H9 (cell line): ENCODE measurements around the gene SYMPK. TPM values are rescaled to one million over a fixed set of nuclear protein-coding genes. Genes with fewer than 3 reads are reported as not detected.

Source experiments
- DNase-seq: peaks from one replicate; pipeline ENCODE4 v3.0.0-alpha.2; 2017
- H2AFZ ChIP-seq: one replicate; pipeline ENCODE4 v1.6.1; 2013; ENCODE audit warnings: mild to moderate bottlenecking, low read length, control low read depth, moderate library complexity
- H2AK5ac ChIP-seq: 2 replicates; pipeline ENCODE4 v1.6.1; 2013; ENCODE audit warnings: low read length, control low read depth, mixed read lengths; ENCODE audit not compliant: insufficient read length
- H2BK120ac ChIP-seq: one replicate; pipeline ENCODE4 v1.6.1; 2013; ENCODE audit warnings: low read depth, mild to moderate bottlenecking, low read length, control low read depth, inconsistent platforms; ENCODE audit not compliant: poor library complexity, severe bottlenecking
- H2BK12ac ChIP-seq: 2 replicates; pipeline ENCODE4 v1.6.1; 2013; ENCODE audit warnings: low read length, control low read depth, mixed read lengths, low read depth; ENCODE audit not compliant: insufficient read length
- H2BK15ac ChIP-seq: 2 replicates; pipeline ENCODE4 v1.6.1; 2013; ENCODE audit warnings: low read depth, low read length, control low read depth
- H2BK20ac ChIP-seq: one replicate; pipeline ENCODE4 v1.6.1; 2013; ENCODE audit warnings: low read depth, mild to moderate bottlenecking, low read length, control low read depth, inconsistent platforms; ENCODE audit not compliant: poor library complexity, severe bottlenecking
- H2BK5ac ChIP-seq: 2 replicates; pipeline ENCODE4 v1.6.1; 2013; ENCODE audit warnings: low read length, control low read depth, mixed read lengths; ENCODE audit not compliant: insufficient read length
- H3K14ac ChIP-seq: 2 replicates; pipeline ENCODE4 v1.6.1; 2013; ENCODE audit warnings: low read length, control low read depth; ENCODE audit not compliant: insufficient read depth
- H3K18ac ChIP-seq: 2 replicates; pipeline ENCODE4 v1.6.1; 2013; ENCODE audit warnings: low read depth, mild to moderate bottlenecking, mixed read lengths, low read length, control low read depth; ENCODE audit not compliant: insufficient read length
- H3K23ac ChIP-seq: 2 replicates; pipeline ENCODE4 v1.6.1; 2013; ENCODE audit warnings: low read length, control low read depth, mixed read lengths, low read depth; ENCODE audit not compliant: insufficient read length
- H3K23me2 ChIP-seq: 2 replicates; pipeline ENCODE4 v1.6.1; 2013; ENCODE audit warnings: low read depth, mild to moderate bottlenecking, mixed read lengths, low read length, control low read depth; ENCODE audit not compliant: insufficient read length, poor library complexity, severe bottlenecking
- H3K27ac ChIP-seq: 2 replicates; pipeline ENCODE4 v1.5.1; 2013; ENCODE audit warnings: low read length, control low read depth, mixed read lengths, low read depth; ENCODE audit not compliant: insufficient read length
- H3K27me3 ChIP-seq: 2 replicates; pipeline ENCODE4 v1.6.1; 2013; ENCODE audit warnings: low read length, control low read depth, inconsistent platforms; ENCODE audit not compliant: insufficient read depth
- H3K4ac ChIP-seq: 2 replicates; pipeline ENCODE4 v1.6.1; 2013; ENCODE audit warnings: low read depth, mild to moderate bottlenecking, control low read depth, inconsistent platforms, low read length, moderate library complexity
- H3K4me1 ChIP-seq: 2 replicates; pipeline ENCODE4 v1.6.1; 2013; ENCODE audit warnings: low read length, control low read depth, inconsistent platforms; ENCODE audit not compliant: insufficient read depth
- H3K4me2 ChIP-seq: 2 replicates; pipeline ENCODE4 v1.6.1; 2013; ENCODE audit warnings: low read length, control low read depth, mixed read lengths; ENCODE audit not compliant: insufficient read length, insufficient read depth
- H3K56ac ChIP-seq: 2 replicates; pipeline ENCODE4 v1.6.1; 2013; ENCODE audit warnings: low read depth, mild to moderate bottlenecking, mixed read lengths, low read length, control low read depth; ENCODE audit not compliant: insufficient read length
- H3K79me1 ChIP-seq: 2 replicates; pipeline ENCODE4 v1.6.1; 2013; ENCODE audit warnings: low read depth, mild to moderate bottlenecking, moderate library complexity, low read length, control low read depth, inconsistent platforms; ENCODE audit not compliant: insufficient read depth, poor library complexity, severe bottlenecking
- H3K79me2 ChIP-seq: 2 replicates; pipeline ENCODE4 v1.6.1; 2013; ENCODE audit warnings: low read length, control low read depth, inconsistent platforms; ENCODE audit not compliant: insufficient read depth
- H3K9ac ChIP-seq: 2 replicates; pipeline ENCODE4 v1.6.1; 2013; ENCODE audit warnings: low read length, control low read depth, mixed read lengths; ENCODE audit not compliant: insufficient read length; ENCODE audit errors: extremely low read depth
- H3K9me3 ChIP-seq: one replicate; pipeline ENCODE4 v1.6.1; 2013; ENCODE audit warnings: low read depth, low read length, inconsistent platforms; ENCODE audit not compliant: control insufficient read depth
- H3T11ph ChIP-seq: one replicate; pipeline ENCODE4 v1.6.1; 2013; ENCODE audit warnings: mild to moderate bottlenecking, low read length, control low read depth, inconsistent platforms
- H4K20me1 ChIP-seq: one replicate; pipeline ENCODE4 v1.6.1; 2013; ENCODE audit not compliant: control insufficient read depth, insufficient read length, insufficient read depth
- H4K5ac ChIP-seq: 2 replicates; pipeline ENCODE4 v1.6.1; 2013; ENCODE audit warnings: low read depth, mild to moderate bottlenecking, mixed read lengths, low read length, control low read depth; ENCODE audit not compliant: insufficient read length
- H4K8ac ChIP-seq: replicated peaks from 2 replicates; pipeline ENCODE4 v1.6.1; 2013; ENCODE audit warnings: low read length, control low read depth, mixed read lengths, low read depth; ENCODE audit not compliant: insufficient read length
- H4K91ac ChIP-seq: 2 replicates; pipeline ENCODE4 v1.6.1; 2013; ENCODE audit warnings: low read depth, mild to moderate bottlenecking, moderate library complexity, mixed read lengths, low read length, control low read depth; ENCODE audit not compliant: insufficient read length
- H3K27ac Mint-ChIP-seq, 3 experiments: 2 replicates in 2 of 3; 3 replicates in 1 of 3; pipeline ENCODE4 v1.8.0; 2020 to 2021; ENCODE audit warnings: mixed read lengths in 3 of 3, mild to moderate bottlenecking in 1 of 3, moderate library complexity in 1 of 3
- H3K27me3 Mint-ChIP-seq: 2 replicates; pipeline ENCODE4 v1.8.0; 2021; ENCODE audit warnings: low read depth, mild to moderate bottlenecking, moderate library complexity, mixed read lengths
- H3K36me3 Mint-ChIP-seq, 3 experiments: 2 replicates in 2 of 3; 3 replicates in 1 of 3; pipeline ENCODE4 v1.8.0; 2020 to 2021; ENCODE audit warnings: low read depth in 3 of 3, mixed read lengths in 3 of 3; ENCODE audit not compliant: insufficient read depth in 1 of 3
- H3K4me1 Mint-ChIP-seq, 2 experiments: 2 replicates each; pipeline ENCODE4 v1.8.0; 2020; ENCODE audit warnings: mixed read lengths in 2 of 2
- H3K4me3 Mint-ChIP-seq, 2 experiments: 2 replicates in 1 of 2; 3 replicates in 1 of 2; pipeline ENCODE4 v1.8.0; 2020 to 2021; ENCODE audit warnings: mild to moderate bottlenecking in 2 of 2, mixed read lengths in 2 of 2, moderate library complexity in 1 of 2
- H3K9me3 Mint-ChIP-seq, 2 experiments: 2 replicates in 1 of 2; 3 replicates in 1 of 2; pipeline ENCODE4 v1.8.0; 2020; ENCODE audit warnings: mild to moderate bottlenecking in 2 of 2, mixed read lengths in 2 of 2, moderate library complexity in 1 of 2
- CTCF ChIP-seq: fragments of 200-600 bp; sonication (generic); conservative IDR thresholded peaks from 3 replicates; pipeline ENCODE4 v1.8.0; 2021; ENCODE audit warnings: antibody characterized with exemption, mild to moderate bottlenecking
- WGBS: extraction: QIAGEN DNeasy Blood & Tissue Kit; methylation state at CpG from one replicate; pipeline ENCODE4 v1.1.7; 2013; ENCODE audit warnings: missing lambda C conversion rate, low lambda C conversion rate, mixed read lengths; ENCODE audit not compliant: insufficient read length; ENCODE audit errors: extremely low coverage; 5-methylcytosine and 5-hydroxymethylcytosine counted together
- total RNA-seq: library from RNA; stranded (reverse); gene quantifications from 2 replicates; pipeline ENCODE4 v1.2.1, GENCODE V29; 2021

SYMPK gene
- total RNA-seq, 1 experiment from 2014 or later = 104 TPM

- WGBS = no CpG with 5 or more reads among the region's 6 CpGs
- H2AK5ac ChIP-seq = no peak overlapping the region
- no peak overlapping the region for H3T11ph ChIP-seq
- H3K4ac ChIP-seq = no peak overlapping the region
- no peak overlapping the region for H2AFZ ChIP-seq
- H3K23me2 ChIP-seq = peaks cover 11% of the 10 kb centered on the region
- DNase-seq = no peak
- no peak overlapping the region for H3K27ac ChIP-seq
- no peak overlapping the region for H2BK12ac ChIP-seq
- H3K27me3 ChIP-seq = no peaks in the 10 kb centered on the region
- no peak overlapping the region for H3K4me2 ChIP-seq
- Mint-ChIP-seq H3K27me3 (no peaks in the 10 kb centered on the region; the same call in 1 of the 2 replicates), H3K27ac (peak overlapping the region in 2 of 3 experiments; percentile 40 to 70; a peak in 2 of 7 replicates), H3K36me3 (peaks cover 23 to 54% (median 53%) of the 10 kb centered on the region in 3 experiments), H3K9me3 (no peaks in the 10 kb centered on the region), H3K4me1 (peaks cover 18 to 29% of the 10 kb centered on the region in 2 experiments), H3K4me3 (no peak overlapping the region; a peak in 1 of 5 replicates)
- no peak overlapping the region for H4K5ac ChIP-seq
- H3K9me3 ChIP-seq = no peaks in the 10 kb centered on the region
- no peak overlapping the region for H3K56ac ChIP-seq
- no peak overlapping the region for H4K91ac ChIP-seq
- no peaks in the 10 kb centered on the region for H3K79me2 ChIP-seq
- H2BK20ac ChIP-seq = no peak overlapping the region
- no peak overlapping the region for H4K8ac ChIP-seq
- H3K79me1 ChIP-seq = no peaks in the 10 kb centered on the region
- 0 out of 2 replicates have a peak, but pooled peaks cover 1% of the 10 kb centered on the region for H3K4me1 ChIP-seq
- H3K18ac ChIP-seq = no peak overlapping the region
- H4K20me1 ChIP-seq = no peaks in the 10 kb centered on the region
- H2BK120ac ChIP-seq = no peak overlapping the region
- H3K9ac ChIP-seq = no peak overlapping the region
- H3K23ac ChIP-seq = no peak overlapping the region
- no peak overlapping the region for H3K14ac ChIP-seq
- H2BK15ac ChIP-seq = no peak overlapping the region
- no peak overlapping the region for H2BK5ac ChIP-seq
- no peak for TF ChIP-seq CTCF
Observed at GRCh38 chr19:45819769-45820168, 43.2 kb downstream of the SYMPK start.
